GM18517 (cell line): ENCODE results near the gene VSTM2B.

ENCODE experiments used
- ATAC-seq: cut with Tn5 transposase; IDR thresholded peaks from one replicate; pipeline ENCODE4 v1.9.1; 2021; ENCODE audit warnings: mild to moderate bottlenecking, moderate library complexity; ENCODE audit not compliant: unreplicated experiment

VSTM2B gene

DNA sequence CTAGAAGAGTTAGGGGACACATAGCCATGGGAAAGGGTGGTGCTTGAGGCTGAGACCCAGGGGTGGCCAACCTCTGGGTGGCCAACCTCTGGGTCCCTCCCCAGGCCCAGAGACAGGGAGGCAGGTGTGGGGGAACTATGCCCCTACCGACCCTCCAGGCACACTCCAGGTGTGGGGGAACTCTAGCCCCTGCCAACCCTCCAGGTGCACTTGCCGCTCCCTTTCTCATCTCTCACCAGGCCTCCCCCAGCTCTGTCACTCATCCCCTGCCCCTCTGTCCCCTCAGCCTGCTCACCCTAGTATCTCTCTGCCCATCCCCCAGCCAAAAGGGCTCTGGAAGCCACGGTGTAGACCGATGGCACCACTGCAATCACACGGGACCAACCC lies 10.6 kb upstream of the VSTM2B start:
- ATAC-seq: no peak

DNA sequence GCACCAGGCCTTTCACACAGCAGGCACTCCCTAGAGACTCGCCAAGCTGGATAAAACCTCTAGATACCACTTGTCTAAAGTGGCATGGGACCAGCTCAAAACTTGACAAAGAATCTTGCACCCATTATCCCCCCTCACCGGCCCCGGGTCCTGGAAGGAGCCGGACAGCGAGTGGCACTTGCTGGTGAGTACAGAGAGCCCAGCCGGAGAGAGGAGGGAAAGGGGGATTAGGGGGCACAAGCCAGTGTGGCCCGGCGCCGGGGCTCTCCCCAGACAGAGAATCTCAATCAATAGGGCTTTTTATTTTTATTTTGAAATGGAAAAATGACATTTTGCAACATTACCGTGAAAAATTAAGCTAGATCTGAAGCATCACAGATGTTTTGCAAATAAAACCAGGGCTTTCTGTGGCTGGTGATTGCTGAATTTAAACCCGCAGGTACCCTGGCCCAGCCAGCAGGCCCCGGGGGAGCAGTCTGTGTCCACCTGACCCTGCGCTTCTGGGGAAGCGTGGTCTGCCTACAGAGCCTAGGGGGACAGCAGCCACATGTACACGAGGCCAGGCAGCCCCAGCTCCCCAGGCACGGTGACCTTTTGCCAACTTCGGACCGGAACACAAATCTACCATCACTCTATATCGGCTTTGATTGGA lies 10.0 kb upstream of the VSTM2B start:
- ATAC-seq: no peak

GRCh38 chr19:29516358-29516725 lies 9.5 kb upstream of the VSTM2B start:
- ATAC-seq: no peak

- no peak for ATAC-seq
Measured at GRCh38 chr19:29516821-29517395, 8.9 kb upstream of the VSTM2B start.

DNA sequence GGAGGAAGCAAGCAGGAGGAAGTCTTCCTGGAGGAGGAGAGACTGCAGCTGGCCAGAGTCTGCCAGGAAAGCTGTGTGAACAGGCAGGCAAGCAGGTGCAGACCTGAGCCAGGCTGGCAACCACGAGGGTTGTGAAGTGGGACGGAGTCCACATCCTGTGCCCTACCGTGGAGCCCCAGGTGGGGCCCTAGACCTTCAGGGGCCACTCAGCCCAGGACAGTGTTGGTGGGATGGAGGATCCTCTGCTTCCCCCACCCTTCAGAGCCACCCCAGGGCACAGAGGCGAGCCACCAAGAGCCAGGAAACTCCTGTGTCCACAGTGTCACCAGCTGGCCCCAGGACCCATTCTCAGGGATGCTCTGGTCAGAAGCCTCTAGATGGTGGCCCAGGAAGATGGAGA lies 8.4 kb upstream of the VSTM2B start:
- ATAC-seq: no peak

- ATAC-seq: no peak
Measured at GRCh38 chr19:29517946-29518345, 7.8 kb upstream of the VSTM2B start.

DNA sequence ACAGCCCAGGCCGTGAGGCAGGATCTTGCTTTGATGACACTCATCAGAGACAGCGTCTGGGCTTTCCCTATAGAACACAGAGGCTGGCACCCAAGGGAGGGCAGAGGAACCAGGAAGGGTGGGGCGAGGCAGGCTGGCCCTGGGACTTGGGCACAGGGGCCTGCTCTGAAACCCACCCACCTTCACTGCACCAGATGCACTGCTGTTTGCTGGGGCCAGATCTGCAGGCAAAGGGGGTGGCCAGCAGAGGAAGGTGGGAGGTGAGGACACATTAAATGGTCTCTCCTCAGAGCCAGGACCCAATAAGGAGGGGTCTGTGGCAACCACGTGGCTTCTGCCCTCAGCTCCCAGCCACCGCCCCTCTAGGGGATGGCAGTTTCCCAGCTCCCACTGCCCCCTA lies 6.6 kb upstream of the VSTM2B start:
- ATAC-seq: no peak

- ATAC-seq: no peak
Measured at GRCh38 chr19:29519931-29520330, 5.9 kb upstream of the VSTM2B start.

- ATAC-seq: no peak
Measured at GRCh38 chr19:29520390-29520789, 5.4 kb upstream of the VSTM2B start.

GRCh38 chr19:29521291-29522075 lies 4.3 kb upstream of the VSTM2B start:
- no peak for ATAC-seq

GRCh38 chr19:29523568-29523967 lies 2.2 kb upstream of the VSTM2B start:
- no peak for ATAC-seq

GRCh38 chr19:29524201-29524911 lies 1.4 kb upstream of the VSTM2B start:
- no peak for ATAC-seq

DNA sequence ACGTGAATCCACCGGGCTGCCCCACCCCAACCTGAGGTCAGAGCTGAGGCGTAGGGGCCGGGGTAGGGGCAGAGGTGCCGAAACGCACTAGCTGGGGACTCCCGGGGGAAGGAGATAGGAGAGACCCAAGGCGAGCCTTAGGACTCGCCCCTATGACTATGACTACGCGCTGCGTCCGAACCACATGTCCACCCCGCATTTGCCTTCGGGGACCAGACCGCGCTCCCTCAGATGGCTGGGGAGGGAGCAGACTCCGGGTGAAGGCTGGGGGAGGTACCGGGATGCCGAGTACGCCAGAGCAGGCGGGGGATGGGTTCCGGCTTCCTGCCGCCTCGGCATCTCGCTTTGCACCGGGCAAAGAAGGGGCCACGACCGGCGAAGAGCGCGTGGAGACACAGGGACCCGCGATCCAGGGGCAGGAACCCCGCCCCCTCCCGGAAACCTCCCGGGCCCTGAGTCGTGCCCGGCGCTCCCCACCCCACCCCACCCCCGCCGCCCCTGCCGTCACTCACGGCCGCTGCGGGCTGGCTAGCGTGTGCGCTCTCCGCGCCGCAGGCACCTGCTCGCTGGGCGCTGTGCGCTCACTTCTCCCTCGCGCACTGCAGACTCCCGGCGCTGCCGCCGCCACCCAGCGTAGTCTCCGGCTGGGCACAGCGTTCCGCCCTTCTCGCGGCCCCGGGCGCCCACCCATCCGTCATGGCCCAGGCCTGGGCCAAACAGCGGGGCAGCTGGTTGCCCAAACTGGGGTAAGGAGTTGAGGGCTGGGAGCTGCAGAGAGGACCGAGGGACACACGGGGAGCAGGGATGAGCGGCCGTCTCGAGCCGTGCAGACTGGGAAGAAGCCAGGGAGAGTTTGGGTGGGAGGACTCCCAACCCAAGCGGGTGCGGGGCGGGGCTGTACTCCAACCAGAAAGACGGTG lies 622 bp upstream of the VSTM2B start:
- no peak for ATAC-seq

GRCh38 chr19:29526730-29527499 lies 1.1 kb downstream of the VSTM2B start:
- ATAC-seq: no peak

DNA sequence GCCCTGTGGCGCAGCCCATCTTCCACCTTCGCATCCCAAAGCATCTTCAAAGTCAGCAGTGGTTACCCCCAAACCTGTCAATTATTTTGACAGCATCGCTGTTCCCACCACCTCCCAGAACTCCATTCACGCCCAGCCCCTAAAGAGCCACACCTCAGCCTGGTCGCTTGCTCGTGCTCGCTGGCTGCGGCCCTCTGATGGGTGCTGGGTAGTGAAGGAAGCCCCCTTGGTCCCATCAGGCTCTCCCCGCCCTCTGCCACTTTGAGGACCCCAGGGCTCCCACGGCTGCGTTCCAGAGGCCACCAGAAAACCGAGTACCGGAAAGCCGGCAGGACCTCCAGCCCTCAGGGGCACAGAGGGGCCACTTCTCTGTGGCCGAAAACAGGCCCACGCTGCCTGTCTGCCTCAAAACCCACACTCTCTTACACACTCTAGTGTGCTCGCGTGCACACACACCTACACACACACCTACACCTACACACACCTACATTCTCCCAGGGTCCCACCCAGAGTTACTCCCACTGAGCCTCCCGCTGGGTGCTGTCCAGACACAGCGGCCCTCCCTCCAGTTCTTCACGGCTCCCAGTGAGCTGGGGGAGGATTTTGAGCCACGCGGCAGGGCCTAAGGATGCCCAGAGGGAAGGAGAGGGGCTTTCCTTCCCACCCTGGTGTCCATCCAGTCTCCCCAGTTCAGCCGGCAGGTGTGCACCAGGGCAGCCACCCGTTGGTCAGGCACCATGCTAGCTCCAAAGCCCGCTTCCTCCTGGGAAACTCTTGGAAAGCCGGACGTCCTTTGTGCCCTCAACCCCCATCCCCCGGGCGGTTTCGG lies 1.9 kb downstream of the VSTM2B start:
- ATAC-seq: no peak

DNA sequence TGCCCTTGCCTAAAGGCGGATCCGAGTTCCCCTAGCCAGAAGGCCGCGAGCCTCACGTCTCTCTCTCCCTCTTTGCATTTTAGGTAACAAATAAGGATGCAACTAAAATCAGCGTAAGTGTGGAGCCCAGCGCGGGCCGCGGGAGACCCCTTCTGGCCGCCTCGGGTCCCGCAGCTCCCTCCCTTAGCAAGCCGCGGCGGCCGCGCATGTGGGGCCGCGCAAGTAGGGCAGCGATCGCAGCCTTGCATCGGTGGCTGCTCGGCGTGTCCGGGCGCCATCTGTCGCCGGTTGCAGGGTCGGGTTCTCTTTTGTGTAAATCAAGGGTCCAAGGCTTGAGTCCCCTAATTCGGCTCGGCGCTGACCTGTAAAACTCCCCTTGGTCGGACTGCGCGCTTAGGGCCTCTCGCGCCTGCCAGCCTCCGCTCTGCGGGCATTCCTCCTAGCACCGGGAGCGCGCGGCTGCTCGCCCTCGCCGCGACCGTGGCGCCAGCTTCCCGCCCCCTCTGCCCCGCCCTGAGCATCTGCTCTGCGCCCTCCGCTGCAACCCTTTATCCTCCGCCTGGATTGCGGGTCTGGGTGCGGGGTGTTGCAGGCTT lies 2.7 kb downstream of the VSTM2B start:
- ATAC-seq: no peak

GRCh38 chr19:29528946-29529645 lies 3.3 kb downstream of the VSTM2B start:
- ATAC-seq: no peak
